Activated gamma-delta T cell treated with anti-CD3 and anti-CD28 coated beads, Interleukin-2, amount 50 U/mL, for 16 hours (primary cell): ENCODE results near the gene ALOX5AP.
"Not testable (repeated sequence)": the region's sequence is repeated elsewhere in the genome, so short reads cannot be mapped to it uniquely, and the experiment has no call there.

Source experiments
- DNase-seq: peaks from one replicate; pipeline ENCODE4 v3.0.0-alpha.2; 2020; ENCODE audit warnings: low read depth

Gene ALOX5AP

GRCh38 chr13:30737511-30738337 lies 2.4 kb downstream of the ALOX5AP start:
- DNase-seq = no peak

GRCh38 chr13:30738526-30739236 lies 3.3 kb downstream of the ALOX5AP start:
- DNase-seq = no peak

GRCh38 chr13:30739237-30739528 lies 3.8 kb downstream of the ALOX5AP start:
- no peak for DNase-seq

GRCh38 chr13:30739761-30740642 lies 4.7 kb downstream of the ALOX5AP start:
- peak; percentile 58 for DNase-seq

GRCh38 chr13:30742901-30743300 lies 7.6 kb downstream of the ALOX5AP start:
- DNase-seq = no peak

- DNase-seq = no peak
Measured at GRCh38 chr13:30743319-30744055, 8.1 kb downstream of the ALOX5AP start.

- peak; percentile 84 for DNase-seq
Measured at GRCh38 chr13:30744056-30744680, 8.8 kb downstream of the ALOX5AP start.

GRCh38 chr13:30744681-30745077 lies 9.3 kb downstream of the ALOX5AP start:
- DNase-seq = no peak

- no peak for DNase-seq
Measured at GRCh38 chr13:30745906-30746686, 10.8 kb downstream of the ALOX5AP start.

GRCh38 chr13:30746791-30747190 lies 11.4 kb downstream of the ALOX5AP start:
- DNase-seq = no peak

GRCh38 chr13:30747845-30748244 lies 12.5 kb downstream of the ALOX5AP start:
- not testable (repeated sequence) for DNase-seq

- DNase-seq = no peak
Measured at GRCh38 chr13:30748717-30749116, 13.4 kb downstream of the ALOX5AP start.

- no peak for DNase-seq
Measured at GRCh38 chr13:30750036-30750435, 14.7 kb downstream of the ALOX5AP start.

- DNase-seq = no peak
Measured at GRCh38 chr13:30751183-30751933, 16.0 kb downstream of the ALOX5AP start.

- no peak for DNase-seq
Measured at GRCh38 chr13:30752201-30752797, 17.0 kb downstream of the ALOX5AP start.

- no peak for DNase-seq
Measured at GRCh38 chr13:30753030-30753616, 17.8 kb downstream of the ALOX5AP start.

- no peak for DNase-seq
Measured at GRCh38 chr13:30755678-30756077, 20.3 kb downstream of the ALOX5AP start.

- no peak for DNase-seq
Measured at GRCh38 chr13:30757026-30757742, 21.8 kb downstream of the ALOX5AP start.
